ENCODE measurements around the gene PSTK.

Gene PSTK

GRCh38 chr10:122992031-122992585 is 11.9 kb downstream of the PSTK start:
- no peak for DNase-seq

GRCh38 chr10:122993797-122994336 is 13.7 kb downstream of the PSTK start:
- no peak for DNase-seq

DNA sequence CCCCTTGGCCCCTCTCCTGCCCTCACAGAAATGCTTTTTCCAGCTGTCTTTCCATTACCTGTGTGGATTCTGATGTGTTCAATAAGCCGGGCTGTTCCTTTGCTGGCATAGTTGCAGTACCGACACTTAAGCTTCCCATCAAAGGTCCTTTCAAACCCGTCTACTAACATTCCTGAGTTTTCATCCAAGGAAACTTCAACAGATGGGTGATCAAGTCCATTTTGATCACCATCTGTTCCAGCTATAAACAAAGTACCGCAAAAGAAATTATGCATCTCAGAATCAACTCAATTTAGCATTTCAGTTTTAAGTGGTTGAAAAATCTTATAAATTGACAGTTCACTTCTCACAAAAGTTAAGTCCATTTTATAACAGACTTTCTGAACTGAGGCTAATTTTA is 15.7 kb downstream of the PSTK start:
- no peak for DNase-seq

GRCh38 chr10:122997864-122998263 is 17.7 kb downstream of the PSTK start:
- DNase-seq = no peak

DNA sequence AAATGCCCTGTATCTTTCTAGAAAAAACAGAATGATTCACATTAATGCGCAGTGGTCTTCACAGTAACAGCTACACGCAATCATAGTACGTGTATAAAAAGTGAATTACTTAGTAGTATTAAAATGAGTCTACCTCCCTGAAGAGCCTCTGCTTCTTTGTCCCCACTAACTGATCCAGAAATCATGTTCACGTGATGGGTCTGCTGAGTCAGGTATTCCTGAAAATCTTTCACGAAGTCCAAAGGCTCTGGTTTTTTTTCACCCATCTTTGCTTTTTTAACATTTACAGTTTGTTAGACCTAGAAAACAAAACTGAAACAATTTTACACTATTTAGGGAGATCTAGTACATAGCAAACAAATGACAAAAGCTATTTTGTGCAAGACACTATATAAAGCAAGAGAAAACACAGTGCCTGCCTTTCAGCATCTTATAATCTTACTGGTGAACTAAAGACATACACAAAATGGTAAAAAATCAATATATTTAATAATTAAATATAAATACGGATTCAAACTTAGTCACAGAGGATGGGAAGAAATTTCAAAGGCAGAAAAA is 18.2 kb downstream of the PSTK start:
- no peak for DNase-seq

DNA sequence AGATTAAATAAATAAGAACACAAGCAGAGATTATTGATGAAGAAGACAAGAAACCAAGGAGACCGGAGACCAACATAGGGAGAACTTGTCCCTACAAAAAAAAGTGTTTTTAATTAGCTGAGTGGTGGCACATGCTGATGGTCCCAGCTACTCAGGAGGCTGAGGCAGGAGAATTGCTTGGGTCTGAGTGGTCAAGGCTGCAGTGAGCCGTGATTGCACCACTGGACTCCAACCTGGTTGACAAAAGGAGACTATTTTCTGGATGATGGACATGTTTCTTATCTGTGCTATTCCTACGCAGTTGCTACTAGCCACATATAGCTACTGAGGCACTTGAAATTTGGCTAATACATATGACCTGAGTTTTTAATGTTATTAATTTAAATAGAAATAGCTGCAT is 18.7 kb downstream of the PSTK start:
- DNase-seq = no peak

GRCh38 chr10:122999347-122999746 is 19.1 kb downstream of the PSTK start:
- DNase-seq = no peak

DNA sequence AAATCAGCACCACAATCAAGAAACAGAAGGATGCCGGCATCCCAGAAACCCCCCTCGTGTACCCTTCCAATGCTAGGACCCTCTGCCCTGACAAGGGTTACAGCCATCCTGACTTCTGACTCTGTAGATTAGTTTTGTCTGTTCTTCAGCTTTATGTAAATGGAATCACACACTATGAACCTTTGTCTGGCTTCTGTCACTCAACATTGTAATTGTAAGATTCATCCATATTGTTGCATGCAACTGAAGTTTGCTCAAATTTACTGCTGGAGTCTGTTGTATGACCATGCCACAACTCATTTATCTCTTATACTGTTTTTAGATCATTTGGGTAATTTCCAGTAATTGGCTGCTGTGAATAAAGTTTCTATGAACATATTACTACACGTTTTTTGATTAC is 20.0 kb downstream of the PSTK start:
- no peak for DNase-seq

- DNase-seq = no peak
Observed at GRCh38 chr10:123001370-123001769, 21.2 kb downstream of the PSTK start.

GRCh38 chr10:123004298-123004697 is 24.1 kb downstream of the PSTK start:
- no peak for DNase-seq

DNA sequence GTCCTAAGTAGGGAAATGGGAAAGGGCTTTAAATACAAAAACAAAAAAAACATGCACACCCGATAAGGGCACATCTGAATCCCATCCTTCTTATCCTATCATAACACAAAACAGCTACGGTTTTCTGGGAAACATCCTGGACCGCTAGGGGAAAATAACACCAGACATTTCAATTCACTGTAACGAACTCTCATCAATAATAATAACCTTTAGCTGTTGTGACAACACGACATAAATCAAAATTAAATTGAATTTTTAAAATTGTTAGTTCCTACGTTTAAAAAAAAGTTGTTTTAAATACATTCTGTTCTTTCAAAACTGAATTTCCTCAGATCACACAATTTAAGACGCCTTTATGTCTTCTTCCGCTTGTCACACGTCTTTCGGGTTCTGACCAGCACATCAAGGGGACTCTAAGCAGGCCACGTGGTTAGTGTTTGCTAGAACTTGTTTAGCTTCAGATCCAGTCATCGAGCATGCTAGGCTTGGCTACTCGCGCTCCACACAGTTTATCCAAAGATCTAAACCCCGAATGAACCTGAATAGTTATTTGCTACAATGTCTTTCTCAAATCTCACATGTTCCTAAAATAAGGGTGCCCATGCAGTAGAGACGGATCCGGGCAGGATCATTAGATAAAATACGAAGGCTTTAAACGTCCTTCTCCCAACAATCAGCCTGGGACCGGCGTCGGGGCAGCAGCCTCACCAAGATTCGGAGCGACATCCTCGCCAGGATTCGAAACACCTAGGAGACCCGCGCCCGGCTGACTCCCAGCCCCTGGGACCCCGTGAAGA is 27.6 kb downstream of the PSTK start:
- peak; percentile 39 for DNase-seq

DNA sequence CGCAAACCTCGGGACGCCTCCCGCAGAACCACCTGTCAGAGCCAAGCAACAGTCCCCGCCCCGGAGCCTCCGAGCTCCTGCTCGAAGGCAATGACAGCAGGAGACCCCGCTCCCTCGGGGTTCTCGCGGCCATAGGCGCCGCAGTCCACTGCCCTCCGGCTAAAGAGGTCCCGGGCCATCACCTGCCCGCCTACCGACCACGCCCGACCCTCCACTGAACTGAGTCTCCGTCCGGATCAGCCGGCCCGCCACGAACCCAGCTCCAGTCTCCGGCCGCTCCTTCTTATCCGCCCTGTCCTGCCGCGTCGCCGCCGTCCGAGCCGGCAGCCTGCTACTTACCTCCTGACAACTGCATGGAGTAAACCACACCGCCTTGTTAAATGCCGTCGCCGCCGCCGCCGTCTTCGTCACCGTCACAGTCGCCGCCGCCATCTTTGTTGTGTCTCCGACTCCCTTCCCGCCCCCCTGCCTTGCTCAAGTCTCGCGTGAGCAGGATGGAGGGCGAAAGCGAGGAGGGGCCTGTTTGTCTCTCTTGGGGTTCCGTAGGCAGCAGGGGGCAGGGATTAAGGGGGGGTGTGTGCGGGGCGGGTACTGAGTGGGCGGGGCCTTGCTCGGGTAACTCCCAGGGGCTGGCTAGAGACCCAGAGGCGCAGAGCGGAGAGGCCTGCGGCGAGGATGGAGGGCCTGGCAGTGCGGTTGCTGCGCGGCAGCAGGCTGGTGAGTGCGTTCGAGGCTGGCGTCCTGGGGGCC is 28.3 kb downstream of the PSTK start, which contains the start of the genes ACADSB and IKZF5:
ACADSB (plus strand) TSS at position 652 of the 750 bp plus-strand sequence; CDS start at position 676, 24 bp downstream.
IKZF5 (minus strand) TSS at position 441 of the 750 bp plus-strand sequence. CDS start 10,170 bp downstream, outside the sequence.
- DNase-seq = peak; percentile 90

GRCh38 chr10:123009105-123009820 is 29.1 kb downstream of the PSTK start:
- DNase-seq = no peak

DNA sequence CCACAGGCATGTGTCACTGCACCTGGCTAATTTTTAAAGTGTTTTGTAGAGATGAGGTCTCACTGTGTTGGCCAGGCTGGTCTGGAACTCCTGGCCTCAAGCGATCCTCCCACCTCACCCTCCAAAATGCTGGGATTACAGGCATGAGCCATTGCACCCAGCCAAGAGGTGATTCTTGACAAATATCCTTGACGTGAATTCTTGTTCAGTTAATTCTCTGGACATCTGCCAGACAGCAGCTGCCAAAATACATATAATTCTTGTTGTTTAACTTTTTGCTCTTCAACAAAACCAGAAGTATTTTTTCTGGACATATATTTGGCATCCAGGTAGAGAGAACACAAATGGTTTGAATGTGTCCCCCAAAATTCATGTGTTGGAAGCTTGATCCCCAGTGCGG is 31.8 kb downstream of the PSTK start:
- no peak for DNase-seq

DNA sequence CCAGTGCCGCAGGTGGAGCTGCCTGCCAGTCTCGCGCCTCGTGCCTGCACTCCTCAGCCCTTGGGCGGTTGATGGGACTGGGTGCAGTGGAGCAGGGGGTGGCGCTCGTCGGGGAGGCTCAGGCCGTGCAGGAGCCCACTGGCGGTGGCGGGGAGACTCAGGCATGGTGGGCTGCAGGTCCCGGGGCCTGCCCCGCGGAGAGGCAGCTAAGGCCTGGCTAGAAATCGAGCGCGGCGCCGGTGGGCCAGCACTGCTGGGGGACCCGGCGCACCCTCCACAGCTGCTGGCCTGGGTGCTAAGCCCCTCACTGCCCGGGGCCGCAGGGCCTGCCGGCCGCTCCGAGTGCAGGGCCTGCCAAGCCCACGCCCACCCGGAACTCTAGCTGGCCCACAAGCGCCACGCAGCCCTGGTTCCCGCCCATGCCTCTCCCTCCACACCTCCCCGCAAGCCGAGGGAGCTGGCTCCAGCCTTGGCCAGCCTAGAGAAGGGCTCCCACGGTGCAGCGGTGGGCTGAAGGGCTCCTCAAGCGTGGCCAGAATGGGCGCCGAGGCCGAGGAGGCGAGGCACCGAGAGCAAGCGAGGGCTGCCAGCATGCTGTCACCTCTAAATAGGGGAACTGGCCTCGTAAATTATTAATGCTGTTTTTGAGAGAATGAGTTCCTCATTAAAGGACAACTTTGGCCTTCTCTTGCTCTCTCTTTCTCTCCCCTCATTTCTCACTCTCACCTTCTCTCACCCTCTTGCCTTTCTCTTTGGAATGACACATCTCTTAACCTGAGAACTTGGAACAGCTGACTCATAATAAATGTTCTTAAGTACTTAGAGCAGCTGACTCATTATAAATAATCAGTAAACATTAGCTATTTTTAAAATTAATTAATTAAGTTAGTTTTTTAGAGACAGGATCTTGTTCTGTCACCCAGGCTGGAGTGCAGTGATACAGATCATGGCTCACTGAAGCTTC is 33.5 kb downstream of the PSTK start:
- DNase-seq = no peak

- DNase-seq = no peak
Observed at GRCh38 chr10:123014772-123015171, 34.6 kb downstream of the PSTK start.

- no peak for DNase-seq
Observed at GRCh38 chr10:123016228-123016627, 36.0 kb downstream of the PSTK start.

GRCh38 chr10:123017421-123018165 is 37.4 kb downstream of the PSTK start:
- no peak for DNase-seq

- no peak for DNase-seq
Observed at GRCh38 chr10:123018531-123018930, 38.3 kb downstream of the PSTK start.

- DNase-seq = no peak
Observed at GRCh38 chr10:123019264-123019663, 39.1 kb downstream of the PSTK start.
